GM12878 (cell line): ENCODE data around the gene ADAMTS7.

ENCODE experiments used
- BACH1 ChIP-seq: fragments of 450-650 bp; IDR thresholded peaks from 2 replicates; pipeline ENCODE4 v1.6.1; 2017; ENCODE audit warnings: mild to moderate bottlenecking, borderline replicate concordance
- BCL11A ChIP-seq: IDR thresholded peaks from 2 replicates; pipeline ENCODE4 v1.6.1; 2011; ENCODE audit warnings: low read depth, low read length
- CBX5 ChIP-seq: sonication (generic); IDR thresholded peaks from 2 replicates; pipeline ENCODE4 v1.6.1; 2016; ENCODE audit warnings: low read depth, moderate library complexity, mild to moderate bottlenecking, inconsistent platforms
- EP300 ChIP-seq, 2 experiments: fragments of 150-350 bp in 1 of 2; IDR thresholded peaks; 2 replicates each; pipeline ENCODE4 v1.6.1; 2011 to 2012; ENCODE audit warnings: low read depth in 2 of 2, low read length in 2 of 2, borderline replicate concordance in 1 of 2, improper control_type of control experiment in 1 of 2, inconsistent platforms in 1 of 2; ENCODE audit not compliant: control insufficient read depth in 1 of 2
- MYC ChIP-seq: IDR thresholded peaks from 2 replicates; pipeline ENCODE4 v1.6.1; 2011; ENCODE audit warnings: mild to moderate bottlenecking, low read length, moderate library complexity, inconsistent platforms; ENCODE audit not compliant: insufficient read depth, insufficient replicate concordance, insufficient read length, severe bottlenecking
- NRF1 ChIP-seq: conservative IDR thresholded peaks from 2 replicates; pipeline ENCODE4 v1.6.1; 2011; ENCODE audit warnings: mild to moderate bottlenecking, low read depth, low read length, improper control_type of control experiment
- TAF1 ChIP-seq: IDR thresholded peaks from 2 replicates; pipeline ENCODE4 v1.6.1; 2011; ENCODE audit warnings: mild to moderate bottlenecking, low read depth, low read length, borderline replicate concordance
- ZNF274 ChIP-seq: IDR thresholded peaks from one replicate; pipeline ENCODE4 v1.8.0; 2011; ENCODE audit not compliant: insufficient read length, insufficient read depth
- TF ChIP-seq, protein P1 (sequence below), 3 experiments: IDR thresholded peaks in 2 of 3; conservative IDR thresholded peaks in 1 of 3; 2 replicates each; pipeline ENCODE4 v1.5.1; 2011; ENCODE audit warnings: low read depth in 3 of 3, low read length in 3 of 3, mild to moderate bottlenecking in 3 of 3, control low read depth in 2 of 3, moderate library complexity in 2 of 3, inconsistent platforms in 1 of 3, mixed read lengths in 1 of 3; ENCODE audit not compliant: control insufficient read depth in 2 of 3, insufficient read depth in 1 of 3; ENCODE audit errors: extremely low read depth in 1 of 3

DNA sequence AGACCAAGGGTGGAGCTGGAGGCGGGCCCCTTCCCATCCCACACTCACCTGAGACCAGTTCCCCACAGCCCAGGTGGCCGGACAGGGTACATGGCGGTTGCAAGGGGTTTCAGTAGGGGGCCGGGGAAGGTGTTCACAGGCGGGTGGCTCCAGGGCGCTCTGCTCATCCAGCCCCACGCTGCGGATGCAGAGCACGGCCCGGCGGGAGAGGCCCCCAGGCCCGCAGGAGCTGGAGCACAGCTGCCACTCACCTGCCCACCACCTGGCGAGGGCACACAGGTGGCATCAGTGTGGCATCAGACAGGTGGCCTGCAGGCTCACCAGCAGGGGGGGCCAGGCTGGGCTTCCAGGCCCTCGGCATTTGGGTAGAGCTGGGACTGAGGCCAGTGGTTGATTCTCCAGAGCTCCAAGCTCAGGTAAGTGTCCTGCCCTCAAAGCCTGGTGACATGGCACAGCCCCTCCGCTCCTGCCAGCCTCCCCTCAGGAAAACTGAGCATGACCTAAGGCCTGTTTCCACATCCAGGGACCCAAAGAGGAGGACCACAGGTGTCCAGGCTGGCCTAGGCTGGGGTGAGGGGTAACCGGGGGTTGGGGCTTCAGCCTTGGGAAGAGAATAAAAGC is 43.8 kb downstream of the ADAMTS7 start:
- TF ChIP-seq BACH1 (no peak), CBX5 (no peak), ZNF274 (no peak), TAF1 (no peak), MYC (no peak), BCL11A (no peak), NRF1 (no peak), EP300 (IDR thresholded peaks at IDR 0.05; ENCODE audit: borderline replicate concordance in 1 of 2, control insufficient read depth in 1 of 2, low read depth in 2 of 2, low read length in 2 of 2) (no peak)
- TF ChIP-seq, protein P1, sequence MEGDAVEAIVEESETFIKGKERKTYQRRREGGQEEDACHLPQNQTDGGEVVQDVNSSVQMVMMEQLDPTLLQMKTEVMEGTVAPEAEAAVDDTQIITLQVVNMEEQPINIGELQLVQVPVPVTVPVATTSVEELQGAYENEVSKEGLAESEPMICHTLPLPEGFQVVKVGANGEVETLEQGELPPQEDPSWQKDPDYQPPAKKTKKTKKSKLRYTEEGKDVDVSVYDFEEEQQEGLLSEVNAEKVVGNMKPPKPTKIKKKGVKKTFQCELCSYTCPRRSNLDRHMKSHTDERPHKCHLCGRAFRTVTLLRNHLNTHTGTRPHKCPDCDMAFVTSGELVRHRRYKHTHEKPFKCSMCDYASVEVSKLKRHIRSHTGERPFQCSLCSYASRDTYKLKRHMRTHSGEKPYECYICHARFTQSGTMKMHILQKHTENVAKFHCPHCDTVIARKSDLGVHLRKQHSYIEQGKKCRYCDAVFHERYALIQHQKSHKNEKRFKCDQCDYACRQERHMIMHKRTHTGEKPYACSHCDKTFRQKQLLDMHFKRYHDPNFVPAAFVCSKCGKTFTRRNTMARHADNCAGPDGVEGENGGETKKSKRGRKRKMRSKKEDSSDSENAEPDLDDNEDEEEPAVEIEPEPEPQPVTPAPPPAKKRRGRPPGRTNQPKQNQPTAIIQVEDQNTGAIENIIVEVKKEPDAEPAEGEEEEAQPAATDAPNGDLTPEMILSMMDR (IDR thresholded peaks at IDR 0.05 in 2 of 3, conservative IDR thresholded peaks at IDR 0.05 in 1 of 3; ENCODE audit: control insufficient read depth in 2 of 3, extremely low read depth in 1 of 3, insufficient read depth in 1 of 3, low read depth in 3 of 3, low read length in 3 of 3), result no peak
